Glutamatergic neuron (in vitro differentiated cells): ENCODE data around the gene ESRRG. TPM values are rescaled to one million over a fixed set of nuclear protein-coding genes. Genes with fewer than 3 reads are reported as not detected.

Experiments
- DNase-seq: peaks from one replicate; pipeline ENCODE4 v3.0.0; 2022
- H3K27ac Mint-ChIP-seq: one replicate; pipeline ENCODE4 v1.8.0; 2020; ENCODE audit warnings: mild to moderate bottlenecking, mixed read lengths, inconsistent platforms; ENCODE audit not compliant: unreplicated experiment
- H3K27me3 Mint-ChIP-seq: one replicate; pipeline ENCODE4 v1.8.0; 2020; ENCODE audit warnings: mild to moderate bottlenecking, moderate library complexity, mixed read lengths, inconsistent platforms; ENCODE audit not compliant: unreplicated experiment
- H3K36me3 Mint-ChIP-seq: one replicate; pipeline ENCODE4 v1.8.0; 2020; ENCODE audit warnings: mild to moderate bottlenecking, mixed read lengths, inconsistent platforms; ENCODE audit not compliant: unreplicated experiment
- H3K4me1 Mint-ChIP-seq: one replicate; pipeline ENCODE4 v1.8.0; 2020; ENCODE audit warnings: mild to moderate bottlenecking, low read depth, mixed read lengths, inconsistent platforms; ENCODE audit not compliant: unreplicated experiment
- H3K4me3 Mint-ChIP-seq: one replicate; pipeline ENCODE4 v1.8.0; 2020; ENCODE audit warnings: mild to moderate bottlenecking, mixed read lengths, inconsistent platforms; ENCODE audit not compliant: unreplicated experiment
- H3K9me3 Mint-ChIP-seq: one replicate; pipeline ENCODE4 v1.8.0; 2020; ENCODE audit warnings: mild to moderate bottlenecking, moderate library complexity, mixed read lengths, inconsistent platforms; ENCODE audit not compliant: unreplicated experiment
- CTCF ChIP-seq: fragments of 200-600 bp; sonication (generic); IDR thresholded peaks from one replicate; pipeline ENCODE4 v1.5.0; 2021; ENCODE audit not compliant: partially characterized antibody, unreplicated experiment
- total RNA-seq: library from RNA; stranded (reverse); fragmentation: NEBNext Ultra II Directional; extraction: Animal tissue kit (Norgen Biotek cat#: 25700); gene quantifications from one replicate; pipeline ENCODE4 v1.2.1, GENCODE V29; 2021; ENCODE audit not compliant: unreplicated experiment

Gene ESRRG
- total RNA-seq, 1 donor from 2014 or later = 9.0 TPM

- no peak overlapping the region for H3K27ac Mint-ChIP-seq
- peaks cover 5% of the 10 kb centered on the region for H3K4me1 Mint-ChIP-seq
- no peak overlapping the region for H3K4me3 Mint-ChIP-seq
- H3K27me3 Mint-ChIP-seq = no peaks in the 10 kb centered on the region
- DNase-seq = no peak
- TF ChIP-seq CTCF = no peak
- no peaks in the 10 kb centered on the region for H3K36me3 Mint-ChIP-seq
- no peaks in the 10 kb centered on the region for H3K9me3 Mint-ChIP-seq
Measured at GRCh38 chr1:216560527-216560926, 162.7 kb downstream of the ESRRG start.

- TF ChIP-seq CTCF = no peak
- Mint-ChIP-seq H3K27me3 (no peaks in the 10 kb centered on the region), H3K9me3 (no peaks in the 10 kb centered on the region), H3K36me3 (no peaks in the 10 kb centered on the region), H3K4me3 (no peak overlapping the region), H3K27ac (no peak overlapping the region), H3K4me1 (peaks cover 4% of the 10 kb centered on the region)
- no peak for DNase-seq
Measured at GRCh38 chr1:216559359-216559758, 163.9 kb downstream of the ESRRG start.

GRCh38 chr1:216555653-216556052 is 167.6 kb downstream of the ESRRG start:
- no peak overlapping the region for H3K4me3 Mint-ChIP-seq

GRCh38 chr1:216554934-216555333 is 168.3 kb downstream of the ESRRG start:
- H3K27ac Mint-ChIP-seq = no peak overlapping the region
- no peaks in the 10 kb centered on the region for H3K27me3 Mint-ChIP-seq
- no peaks in the 10 kb centered on the region for H3K36me3 Mint-ChIP-seq
- H3K9me3 Mint-ChIP-seq = no peaks in the 10 kb centered on the region
- no peak for DNase-seq
- no peak for TF ChIP-seq CTCF
- H3K4me1 Mint-ChIP-seq = no peaks in the 10 kb centered on the region
- no peak overlapping the region for H3K4me3 Mint-ChIP-seq

More at GRCh38 chr1:216555653-216556052, 167.6 kb downstream of the ESRRG start:
- no peak for TF ChIP-seq CTCF
- Mint-ChIP-seq H3K36me3 (no peaks in the 10 kb centered on the region), H3K4me1 (no peaks in the 10 kb centered on the region), H3K9me3 (no peaks in the 10 kb centered on the region), H3K27me3 (no peaks in the 10 kb centered on the region), H3K27ac (no peak overlapping the region)
- DNase-seq = no peak

- no peak for TF ChIP-seq CTCF
- Mint-ChIP-seq H3K36me3 (no peaks in the 10 kb centered on the region), H3K9me3 (no peaks in the 10 kb centered on the region), H3K4me3 (no peak overlapping the region), H3K4me1 (no peaks in the 10 kb centered on the region), H3K27ac (no peak overlapping the region), H3K27me3 (no peaks in the 10 kb centered on the region)
- no peak for DNase-seq
Measured at GRCh38 chr1:216553766-216554165, 169.5 kb downstream of the ESRRG start.
